Tibial artery (tissue), 4 donors: ENCODE data around the gene ILDR2.
A peak's percentile ranks its signal among the peaks of the same experiment; 100 is the strongest.

Source experiments
- DNase-seq, 2 donors: peaks; one replicate each; pipeline ENCODE4 v3.0.0-alpha.2; 2019
- H3K27ac ChIP-seq, 2 donors: fragments of 200-600 bp; sonication (generic) in 1 of 2; 1 replicate in 1 of 2; 2 replicates in 1 of 2; pipeline ENCODE4 v1.5.1; 2018 to 2019; ENCODE audit warnings: mild to moderate bottlenecking in 1 of 2
- H3K27me3 ChIP-seq, 2 donors: fragments of 200-600 bp; sonication (generic) in 1 of 2; one replicate each; pipeline versions ENCODE4 v1.5.1 to v1.6.0; 2016 to 2019
- H3K36me3 ChIP-seq, 3 donors: fragments of 200-600 bp; sonication (generic) in 2 of 3; one replicate each; pipeline ENCODE4 v1.5.1; 2016 to 2019; ENCODE audit warnings: mild to moderate bottlenecking in 2 of 3
- H3K4me1 ChIP-seq, 4 donors: fragments of 200-600 bp; sonication (generic) in 2 of 4; 1 replicate in 3 of 4; 2 replicates in 1 of 4; pipeline ENCODE4 v1.5.1; 2016 to 2019
- H3K4me3 ChIP-seq, 2 donors: fragments of 200-600 bp; sonication (generic) in 1 of 2; 1 replicate in 1 of 2; 2 replicates in 1 of 2; pipeline ENCODE4 v1.5.1; 2018 to 2019; ENCODE audit warnings: mild to moderate bottlenecking in 2 of 2
- H3K9me3 ChIP-seq, 3 donors: fragments of 200-600 bp; sonication (generic) in 1 of 3; one replicate each; pipeline ENCODE4 v1.5.1; 2016 to 2019
- intact Hi-C: fragments of 100-400 bp; cut with DNase I; formaldehyde crosslinking; loops from one replicate; pipeline ENCODE4 v1.15.0; 2023; ENCODE audit warnings: low total_unique reads
- TF ChIP-seq, protein P1 (sequence below), 2 experiments: fragments of 200-600 bp in 1 of 2; fragments of 450-650 bp in 1 of 2; IDR thresholded peaks; one replicate each; pipeline ENCODE4 v1.5.1; 2017 to 2019; ENCODE audit warnings: antibody characterized with exemption in 2 of 2, mild to moderate bottlenecking in 1 of 2, moderate library complexity in 1 of 2

ILDR2 gene

DNA sequence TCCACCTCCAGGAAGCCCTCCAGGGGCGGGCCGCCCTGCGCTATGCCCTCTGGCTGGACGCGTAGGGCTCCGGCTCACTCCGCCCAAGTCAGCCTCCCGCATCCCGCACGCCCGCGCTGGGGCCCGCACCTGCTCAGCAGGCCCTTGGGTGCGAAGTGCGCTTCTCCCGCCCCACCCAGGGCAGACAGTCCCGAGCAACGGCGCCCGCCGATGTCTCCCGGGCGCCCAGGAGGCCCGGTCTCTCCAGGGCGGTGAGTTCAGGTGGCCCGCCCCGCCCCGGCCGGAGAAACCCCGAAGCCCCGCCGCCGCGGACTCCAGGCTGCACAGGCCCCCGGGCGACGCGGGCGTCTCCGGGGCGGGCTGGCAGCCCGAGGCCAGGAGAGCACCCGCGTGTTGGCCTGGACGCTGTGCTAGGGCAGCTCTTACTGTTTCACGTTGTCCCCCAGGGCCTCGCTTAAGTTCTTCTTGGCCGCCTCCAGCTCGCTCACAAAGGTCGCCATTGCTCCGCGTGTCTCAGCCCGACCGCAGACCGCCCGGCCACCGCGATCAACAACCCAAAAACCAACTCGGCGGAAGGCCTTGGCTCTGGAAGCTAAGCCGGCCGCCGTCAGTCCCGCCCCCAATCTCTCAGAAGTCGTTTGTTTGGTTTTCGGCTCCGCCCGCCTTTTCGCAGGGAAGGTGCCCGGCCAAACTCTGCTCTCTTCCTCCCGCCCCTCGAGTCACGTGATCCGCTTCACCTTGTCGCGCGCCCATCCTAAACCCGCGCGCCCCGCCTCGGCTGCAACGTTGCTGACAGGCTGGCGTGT lies 99.4 kb downstream of the ILDR2 start, which contains the start of gene TADA1:
TADA1 (minus strand) TSS at position 531 of the 806 bp plus-strand sequence; CDS start at position 500, 31 bp downstream.
- DNase-seq = peak; percentile 99
- TF ChIP-seq, protein P1, sequence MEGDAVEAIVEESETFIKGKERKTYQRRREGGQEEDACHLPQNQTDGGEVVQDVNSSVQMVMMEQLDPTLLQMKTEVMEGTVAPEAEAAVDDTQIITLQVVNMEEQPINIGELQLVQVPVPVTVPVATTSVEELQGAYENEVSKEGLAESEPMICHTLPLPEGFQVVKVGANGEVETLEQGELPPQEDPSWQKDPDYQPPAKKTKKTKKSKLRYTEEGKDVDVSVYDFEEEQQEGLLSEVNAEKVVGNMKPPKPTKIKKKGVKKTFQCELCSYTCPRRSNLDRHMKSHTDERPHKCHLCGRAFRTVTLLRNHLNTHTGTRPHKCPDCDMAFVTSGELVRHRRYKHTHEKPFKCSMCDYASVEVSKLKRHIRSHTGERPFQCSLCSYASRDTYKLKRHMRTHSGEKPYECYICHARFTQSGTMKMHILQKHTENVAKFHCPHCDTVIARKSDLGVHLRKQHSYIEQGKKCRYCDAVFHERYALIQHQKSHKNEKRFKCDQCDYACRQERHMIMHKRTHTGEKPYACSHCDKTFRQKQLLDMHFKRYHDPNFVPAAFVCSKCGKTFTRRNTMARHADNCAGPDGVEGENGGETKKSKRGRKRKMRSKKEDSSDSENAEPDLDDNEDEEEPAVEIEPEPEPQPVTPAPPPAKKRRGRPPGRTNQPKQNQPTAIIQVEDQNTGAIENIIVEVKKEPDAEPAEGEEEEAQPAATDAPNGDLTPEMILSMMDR (IDR thresholded peaks at IDR 0.05) = no peak
- H3K27me3 ChIP-seq = no peaks in the 10 kb centered on the region
- H3K4me1 ChIP-seq = peaks cover 0 to 18% (median 12%) of the 10 kb centered on the region in 4 donors
- intact Hi-C loops = loop anchor here (5.0 kb wide), 2 partner anchors 34 to 676 kb away; partner anchors contain the start of gene CREG1
- no peaks in the 10 kb centered on the region for H3K36me3 ChIP-seq
- H3K4me3 ChIP-seq = peak within 1 kb of the TSS; percentile 86 to 89
- H3K27ac ChIP-seq = peak within 1 kb of the TSS; percentile 89 to 91
- no peaks in the 10 kb centered on the region for H3K9me3 ChIP-seq

GRCh38 chr1:166875302-166875733 lies 100.0 kb downstream of the ILDR2 start:
- H3K36me3 ChIP-seq = no peaks in the 10 kb centered on the region
- H3K27ac ChIP-seq = peak overlapping the region; percentile 89 to 91
- no peaks in the 10 kb centered on the region for H3K9me3 ChIP-seq
- intact Hi-C loops = loop anchor here (5.0 kb wide), 2 partner anchors 33 to 677 kb away; partner anchors contain the start of gene CREG1
- no peak for DNase-seq
- TF ChIP-seq, protein P1 (IDR thresholded peaks at IDR 0.05) = no peak
- peak overlapping the region; percentile 86 to 89 for H3K4me3 ChIP-seq
- H3K4me1 ChIP-seq = peaks cover 0 to 20% (median 12%) of the 10 kb centered on the region in 4 donors
- H3K27me3 ChIP-seq = no peaks in the 10 kb centered on the region

DNA sequence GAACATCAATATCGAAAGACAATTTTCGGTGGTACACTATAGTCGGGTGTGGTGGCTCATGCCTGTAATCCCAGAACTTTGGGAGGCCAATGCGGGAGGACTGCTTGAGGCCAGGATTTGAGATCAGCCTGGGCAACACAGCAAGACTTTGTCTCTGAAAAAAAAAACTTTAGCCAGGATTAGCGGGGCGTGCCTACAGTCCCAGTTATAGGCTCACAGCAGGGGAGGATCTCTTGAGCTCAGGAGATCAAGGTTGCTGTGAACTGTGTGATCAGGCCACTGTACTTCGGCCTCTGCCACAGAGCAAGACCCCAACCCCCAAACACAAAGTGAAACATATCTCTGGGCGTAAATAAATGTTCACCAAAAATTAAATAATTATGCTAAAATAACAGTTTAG lies 100.9 kb downstream of the ILDR2 start:
- H3K27me3 ChIP-seq = no peaks in the 10 kb centered on the region
- H3K36me3 ChIP-seq = no peaks in the 10 kb centered on the region
- H3K4me1 ChIP-seq = peaks cover 0 to 20% (median 12%) of the 10 kb centered on the region in 4 donors
- DNase-seq = no peak
- TF ChIP-seq, protein P1 (IDR thresholded peaks at IDR 0.05) = no peak
- intact Hi-C loops = no loop called here
- H3K9me3 ChIP-seq = no peaks in the 10 kb centered on the region
- H3K4me3 ChIP-seq = no peak overlapping the region
- H3K27ac ChIP-seq = no peak overlapping the region

DNA sequence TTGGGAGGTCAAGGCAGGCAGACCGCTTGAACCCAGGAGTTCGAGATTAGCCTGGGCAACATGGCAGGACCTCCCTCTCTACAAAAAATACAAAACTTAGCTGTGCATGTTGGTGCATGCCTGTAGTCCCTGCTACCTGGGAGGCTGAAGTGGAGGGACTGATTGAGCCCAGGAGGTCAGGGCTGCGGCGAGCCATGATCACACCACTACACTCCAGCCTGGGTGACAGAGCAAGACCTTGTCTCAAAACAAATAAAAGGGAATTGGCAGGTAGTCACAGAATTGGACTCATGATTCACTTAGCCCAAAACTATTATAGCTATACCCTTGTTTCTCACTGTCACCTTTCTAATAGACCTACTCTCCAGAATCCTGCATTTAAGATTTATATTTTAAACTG lies 104.8 kb downstream of the ILDR2 start:
- DNase-seq = no peak
- peaks cover 8 to 17% (median 11%) of the 10 kb centered on the region in 3 donors for H3K36me3 ChIP-seq
- no peaks in the 10 kb centered on the region for H3K9me3 ChIP-seq
- H3K27ac ChIP-seq = no peak overlapping the region
- TF ChIP-seq, protein P1 (IDR thresholded peaks at IDR 0.05) = no peak
- intact Hi-C loops = no loop called here
- H3K27me3 ChIP-seq = no peaks in the 10 kb centered on the region
- H3K4me3 ChIP-seq = no peak overlapping the region
- H3K4me1 ChIP-seq = peaks cover 0 to 18% (median 10%) of the 10 kb centered on the region in 4 donors

DNA sequence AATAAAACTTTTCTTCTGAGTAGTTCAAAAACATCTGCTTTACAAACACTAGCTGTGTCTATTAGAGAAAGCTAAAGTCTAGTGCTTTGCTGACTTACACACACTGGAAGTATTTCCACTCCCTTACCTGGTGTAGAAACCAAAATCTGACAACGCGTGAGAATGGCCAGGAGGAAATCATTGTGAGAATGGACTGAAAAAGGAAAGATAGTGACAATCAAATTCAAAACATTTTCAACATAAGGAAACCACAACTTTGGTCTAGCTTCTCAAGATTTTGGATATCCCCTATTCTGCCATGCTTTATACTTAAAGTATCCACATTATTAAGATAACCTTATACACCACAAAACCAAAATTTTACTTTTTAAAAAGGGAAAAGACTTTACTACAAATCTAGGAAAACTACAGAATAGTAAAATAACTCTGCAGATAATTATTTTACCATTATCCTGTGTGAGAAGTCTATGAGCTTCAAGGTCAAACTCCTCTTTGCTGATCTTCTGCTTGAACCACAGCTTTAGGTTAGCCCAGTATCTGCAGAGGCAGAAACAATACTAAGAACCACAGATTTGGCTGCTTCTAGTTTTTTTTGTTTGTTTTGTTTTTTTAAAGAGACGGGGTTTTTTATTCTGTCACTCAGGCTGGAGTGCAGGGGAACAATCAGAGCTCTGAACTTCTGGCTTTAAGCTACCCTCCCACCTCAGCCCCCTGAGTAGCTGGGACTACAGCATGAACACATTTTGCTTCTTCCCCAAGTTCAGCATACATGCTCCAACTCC lies 105.8 kb downstream of the ILDR2 start:
- DNase-seq = no peak
- peaks cover 0 to 10% (median 3%) of the 10 kb centered on the region in 4 donors for H3K4me1 ChIP-seq

More for the DNA sequence above, 105.8 kb downstream of the ILDR2 start:
- H3K4me3 ChIP-seq = no peak overlapping the region
- H3K27me3 ChIP-seq = no peaks in the 10 kb centered on the region
- H3K27ac ChIP-seq = no peak overlapping the region
- intact Hi-C loops = no loop called here
- no peaks in the 10 kb centered on the region for H3K9me3 ChIP-seq
- peaks cover 11 to 20% (median 11%) of the 10 kb centered on the region in 3 donors for H3K36me3 ChIP-seq
- TF ChIP-seq, protein P1 (IDR thresholded peaks at IDR 0.05) = no peak
